ENCODE results near the gene UNKL. TPM values are rescaled to one million over a fixed set of nuclear protein-coding genes. Genes with fewer than 3 reads are reported as not detected.

UNKL gene
- total RNA-seq, 1 donor from 2014 or later: 70.7 TPM

- DNase-seq: no peak
- intact Hi-C loops (cut with micrococcal nuclease): loop anchor here (10.0 kb wide), 1 partner anchor 160 kb away; the partner anchor contains the start of genes CRAMP1 and IFT140
- ATAC-seq (ENCODE audit: low read depth): no peak
- peaks cover 19% of the 10 kb centered on the region for H3K4me1 Mint-ChIP-seq
- no peak for TF ChIP-seq CTCF (IDR thresholded peaks at IDR 0.05)
- H3K27me3 Mint-ChIP-seq: no peaks in the 10 kb centered on the region
- ChIA-PET POLR2A (no interaction called here), CTCF (no interaction called here)
- no peaks in the 10 kb centered on the region for H3K9me3 Mint-ChIP-seq
- H3K36me3 Mint-ChIP-seq (ENCODE audit: low read depth): peaks cover 53% of the 10 kb centered on the region
- H3K27ac Mint-ChIP-seq: no peak overlapping the region
- H3K4me3 Mint-ChIP-seq: no peak overlapping the region
These were observed 40.1 kb upstream of the UNKL start for GRCh38 chr16:1454561-1454960.

- Mint-ChIP-seq H3K27me3 (no peaks in the 10 kb centered on the region), H3K4me3 (no peak overlapping the region), H3K4me1 (peaks cover 9% of the 10 kb centered on the region), H3K27ac (no peak overlapping the region), H3K9me3 (no peaks in the 10 kb centered on the region), H3K36me3 (ENCODE audit: low read depth) (peaks cover 59% of the 10 kb centered on the region)
- ChIA-PET CTCF (no interaction called here), POLR2A (no interaction called here)
- DNase-seq (no peak), ATAC-seq (ENCODE audit: low read depth) (no peak)
- intact Hi-C loops (cut with micrococcal nuclease): loop anchor here (10.0 kb wide), 1 partner anchor 161 kb away; the partner anchor contains the start of genes CRAMP1 and IFT140
- TF ChIP-seq CTCF (IDR thresholded peaks at IDR 0.05): no peak
These were observed 38.8 kb upstream of the UNKL start for GRCh38 chr16:1453316-1453715.

GRCh38 chr16:1452530-1452929, 38.0 kb upstream of the UNKL start:
- Mint-ChIP-seq H3K27ac (no peak overlapping the region), H3K27me3 (no peaks in the 10 kb centered on the region), H3K9me3 (no peaks in the 10 kb centered on the region), H3K4me1 (peaks cover under 1% of the 10 kb centered on the region), H3K4me3 (no peak overlapping the region), H3K36me3 (ENCODE audit: low read depth) (peaks cover 65% of the 10 kb centered on the region)
- no peak for DNase-seq
- no peak for TF ChIP-seq CTCF (IDR thresholded peaks at IDR 0.05)
- POLR2A ChIA-PET: no interaction called here
- intact Hi-C loops (cut with micrococcal nuclease): loop anchor here (10.0 kb wide), 1 partner anchor 162 kb away; the partner anchor contains the start of genes CRAMP1 and IFT140
- ATAC-seq (ENCODE audit: low read depth): no peak
- CTCF ChIA-PET: no interaction called here

DNA sequence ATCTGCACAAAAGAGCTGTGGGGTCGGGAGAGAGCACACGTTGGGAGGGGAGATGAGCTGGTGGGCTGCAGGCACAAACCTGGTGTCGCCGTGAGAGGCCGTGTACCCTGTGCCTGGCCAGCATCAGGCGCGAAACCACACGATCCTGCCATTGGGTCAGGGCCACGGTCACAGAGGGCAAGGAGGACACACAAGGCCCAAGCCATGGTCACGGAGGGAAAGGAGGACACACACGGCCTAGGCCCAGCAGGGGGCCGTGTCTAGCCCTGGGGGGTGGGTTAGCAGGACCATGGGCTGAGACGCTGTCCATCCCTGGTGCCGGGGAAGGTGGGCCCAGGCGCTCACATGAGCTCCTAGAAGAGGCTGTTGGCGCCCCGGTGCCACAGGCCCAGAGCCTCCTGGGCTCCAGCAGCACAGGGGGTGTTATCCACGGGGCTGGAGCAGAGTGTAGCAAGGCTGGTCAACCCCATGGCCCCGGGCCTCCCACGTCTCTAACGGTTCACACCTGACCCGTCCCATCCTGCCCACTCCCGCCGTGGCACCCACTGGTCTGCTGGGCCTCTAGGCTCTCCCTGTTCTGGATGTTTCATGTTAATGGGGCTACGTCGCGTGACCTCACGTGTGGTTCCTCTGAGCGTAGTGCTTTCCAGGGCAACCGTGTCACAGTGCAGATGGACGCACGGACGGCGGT, 37.3 kb upstream of the UNKL start:
- no peak for TF ChIP-seq CTCF (IDR thresholded peaks at IDR 0.05)
- POLR2A ChIA-PET: no interaction called here
- Mint-ChIP-seq H3K9me3 (no peaks in the 10 kb centered on the region), H3K4me3 (no peak overlapping the region), H3K36me3 (ENCODE audit: low read depth) (peaks cover 67% of the 10 kb centered on the region), H3K27ac (no peak overlapping the region), H3K4me1 (no peaks in the 10 kb centered on the region), H3K27me3 (no peaks in the 10 kb centered on the region)
- intact Hi-C loops (cut with micrococcal nuclease): loop anchor here (10.0 kb wide), 1 partner anchor 163 kb away; the partner anchor contains the start of genes CRAMP1 and IFT140
- DNase-seq (no peak), ATAC-seq (ENCODE audit: low read depth) (no peak)
- CTCF ChIA-PET: no interaction called here

GRCh38 chr16:1450841-1451240, 36.3 kb upstream of the UNKL start:
- peaks cover 67% of the 10 kb centered on the region for H3K36me3 Mint-ChIP-seq (ENCODE audit: low read depth)
- POLR2A ChIA-PET: no interaction called here
- H3K4me3 Mint-ChIP-seq: no peak overlapping the region
- no peak for DNase-seq
- H3K4me1 Mint-ChIP-seq: peaks cover under 1% of the 10 kb centered on the region
- intact Hi-C loops (cut with micrococcal nuclease): loop anchor here (10.0 kb wide), 1 partner anchor 164 kb away; the partner anchor contains the start of genes CRAMP1 and IFT140
- no peaks in the 10 kb centered on the region for H3K9me3 Mint-ChIP-seq
- CTCF ChIA-PET: no interaction called here
- no peak overlapping the region for H3K27ac Mint-ChIP-seq
- no peaks in the 10 kb centered on the region for H3K27me3 Mint-ChIP-seq
- TF ChIP-seq CTCF (IDR thresholded peaks at IDR 0.05): no peak
- ATAC-seq (ENCODE audit: low read depth): no peak

All from activated B cell treated with CpG ODN at 0.5 μM for 24 hours (primary cell).